HL-60 (cell line): ENCODE data around the gene TANC2.

ENCODE experiments used
- CTCF ChIP-seq: IDR thresholded peaks from one replicate; pipeline ENCODE4 v1.5.1; 2011; ENCODE audit warnings: low read length, control low read depth, inconsistent platforms; ENCODE audit not compliant: insufficient read depth
- GABPA ChIP-seq: IDR thresholded peaks from 2 replicates; pipeline ENCODE4 v1.6.1; 2012; ENCODE audit warnings: low read depth
- POLR2AphosphoS5 ChIP-seq: IDR thresholded peaks from 2 replicates; pipeline ENCODE4 v1.6.1; 2012; ENCODE audit warnings: low read depth
- TF ChIP-seq, protein P1 (sequence below): IDR thresholded peaks from 2 replicates; pipeline ENCODE4 v1.6.1; 2012; ENCODE audit warnings: low read depth; ENCODE audit not compliant: insufficient replicate concordance

DNA sequence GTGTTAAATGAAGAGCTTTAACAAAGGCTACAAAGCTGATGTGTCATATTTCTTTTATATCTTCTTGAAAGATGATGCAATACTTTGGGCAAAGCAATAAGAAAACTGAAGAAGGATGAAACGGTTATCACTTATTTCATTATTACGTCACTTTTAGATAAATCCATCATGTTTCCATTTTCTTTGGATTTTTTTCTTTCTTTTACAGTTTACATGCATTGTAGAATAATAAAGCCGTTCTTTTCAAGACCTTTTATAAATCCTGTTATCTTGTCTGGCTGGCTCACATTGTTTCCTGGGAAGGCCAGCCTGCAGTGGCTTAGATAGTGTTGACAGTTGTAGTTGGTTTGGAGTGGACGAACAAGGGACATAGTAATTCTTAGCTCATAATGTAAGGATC, 28.9 kb downstream of the TANC2 start:
- no peak for TF ChIP-seq CTCF
- TF ChIP-seq, protein P1, sequence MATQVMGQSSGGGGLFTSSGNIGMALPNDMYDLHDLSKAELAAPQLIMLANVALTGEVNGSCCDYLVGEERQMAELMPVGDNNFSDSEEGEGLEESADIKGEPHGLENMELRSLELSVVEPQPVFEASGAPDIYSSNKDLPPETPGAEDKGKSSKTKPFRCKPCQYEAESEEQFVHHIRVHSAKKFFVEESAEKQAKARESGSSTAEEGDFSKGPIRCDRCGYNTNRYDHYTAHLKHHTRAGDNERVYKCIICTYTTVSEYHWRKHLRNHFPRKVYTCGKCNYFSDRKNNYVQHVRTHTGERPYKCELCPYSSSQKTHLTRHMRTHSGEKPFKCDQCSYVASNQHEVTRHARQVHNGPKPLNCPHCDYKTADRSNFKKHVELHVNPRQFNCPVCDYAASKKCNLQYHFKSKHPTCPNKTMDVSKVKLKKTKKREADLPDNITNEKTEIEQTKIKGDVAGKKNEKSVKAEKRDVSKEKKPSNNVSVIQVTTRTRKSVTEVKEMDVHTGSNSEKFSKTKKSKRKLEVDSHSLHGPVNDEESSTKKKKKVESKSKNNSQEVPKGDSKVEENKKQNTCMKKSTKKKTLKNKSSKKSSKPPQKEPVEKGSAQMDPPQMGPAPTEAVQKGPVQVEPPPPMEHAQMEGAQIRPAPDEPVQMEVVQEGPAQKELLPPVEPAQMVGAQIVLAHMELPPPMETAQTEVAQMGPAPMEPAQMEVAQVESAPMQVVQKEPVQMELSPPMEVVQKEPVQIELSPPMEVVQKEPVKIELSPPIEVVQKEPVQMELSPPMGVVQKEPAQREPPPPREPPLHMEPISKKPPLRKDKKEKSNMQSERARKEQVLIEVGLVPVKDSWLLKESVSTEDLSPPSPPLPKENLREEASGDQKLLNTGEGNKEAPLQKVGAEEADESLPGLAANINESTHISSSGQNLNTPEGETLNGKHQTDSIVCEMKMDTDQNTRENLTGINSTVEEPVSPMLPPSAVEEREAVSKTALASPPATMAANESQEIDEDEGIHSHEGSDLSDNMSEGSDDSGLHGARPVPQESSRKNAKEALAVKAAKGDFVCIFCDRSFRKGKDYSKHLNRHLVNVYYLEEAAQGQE: no peak
- TF ChIP-seq POLR2AphosphoS5: no peak
- TF ChIP-seq GABPA: no peak
